Ishikawa (cell line): ENCODE results near the gene IL18R1.

ENCODE experiments used
- CEBPB ChIP-seq: IDR thresholded peaks from 2 replicates; pipeline ENCODE4 v1.6.1; 2012
- CREB1 ChIP-seq: IDR thresholded peaks from 2 replicates; pipeline ENCODE4 v1.6.1; 2012; ENCODE audit warnings: low read depth
- EP300 ChIP-seq: IDR thresholded peaks from 2 replicates; pipeline ENCODE4 v1.6.1; 2012; ENCODE audit warnings: borderline replicate concordance
- FOXM1 ChIP-seq: IDR thresholded peaks from 2 replicates; pipeline ENCODE4 v1.6.1; 2012; ENCODE audit warnings: low read depth, borderline replicate concordance
- MAX ChIP-seq: IDR thresholded peaks from 2 replicates; pipeline ENCODE4 v1.6.1; 2012
- NFIC ChIP-seq: IDR thresholded peaks from 2 replicates; pipeline ENCODE4 v1.6.1; 2012
- RAD21 ChIP-seq: IDR thresholded peaks from 2 replicates; pipeline ENCODE4 v1.6.1; 2012; ENCODE audit warnings: low read depth
- REST ChIP-seq: IDR thresholded peaks from 2 replicates; pipeline ENCODE4 v1.6.1; 2012; ENCODE audit warnings: low read depth, mild to moderate bottlenecking
- TCF12 ChIP-seq: IDR thresholded peaks from 2 replicates; pipeline ENCODE4 v1.6.1; 2012; ENCODE audit warnings: low read depth
- USF1 ChIP-seq: IDR thresholded peaks from 2 replicates; pipeline ENCODE4 v1.6.1; 2012

- TF ChIP-seq EP300 (no peak), FOXM1 (no peak), CREB1 (no peak), TCF12 (no peak), USF1 (no peak), MAX (no peak), RAD21 (no peak), REST (no peak), CEBPB (no peak), NFIC (no peak)
These were observed 10.2 kb upstream of the IL18R1 start for GRCh38 chr2:102345329-102345920.
